Measurements from ENCODE around the gene RFC4. TPM values are rescaled to one million over a fixed set of nuclear protein-coding genes. Genes with fewer than 3 reads are reported as not detected.
"Not testable (repeated sequence)": the region's sequence is repeated elsewhere in the genome, so short reads cannot be mapped to it uniquely, and the experiment has no call there.

RFC4 gene
- total RNA-seq: 10 to 100 TPM in 2 of 4 donors, 1 to 10 TPM in 2; 8.1 to 12.2 (median 10.5) TPM

- H3K27ac ChIP-seq: peak within 1 kb of the TSS; percentile 52 to 96 (median 87)
- ATAC-seq: peak; percentile 95
- no peaks in the 10 kb centered on the region for H3K27me3 ChIP-seq
- TF ChIP-seq POLR2AphosphoS5 (IDR thresholded peaks at IDR 0.05) (peak; percentile 84), EP300 (IDR thresholded peaks at IDR 0.05) (no peak), POLR2A (IDR thresholded peaks at IDR 0.05) (peak; percentile 33 to 59), CTCF (IDR thresholded peaks at IDR 0.05) (peak in 1 of 4 experiments; percentile 4)
- peaks cover 0 to 21% of the 10 kb centered on the region in 2 donors for H3K36me3 ChIP-seq
- 2 to 3% methylated on average over 7 to 8 of the region's 70 CpGs for WGBS, 2 donors (ENCODE audit: low coverage in 1 of 2)
- peak within 1 kb of the TSS; percentile 56 to 58 for H3K4me3 ChIP-seq
- H3K4me1 ChIP-seq: peaks cover 3 to 24% (median 7%) of the 10 kb centered on the region in 3 donors
- no peaks in the 10 kb centered on the region for H3K9me3 ChIP-seq
Measured at GRCh38 chr3:186806089-186807055, at the start of gene RFC4. Gene RFC4 (minus strand): TSS chr3:186806482. CDS start chr3:186804713, 1,769 bp downstream.

- Histone ChIP-seq H3K4me3 (no peak overlapping the region), H3K27ac (no peak overlapping the region), H3K36me3 (no peaks in the 10 kb centered on the region), H3K4me1 (no peaks in the 10 kb centered on the region), H3K9me3 (peaks cover 0 to 18% (median 0%) of the 10 kb centered on the region in 3 donors), H3K27me3 (no peaks in the 10 kb centered on the region)
- 0% methylated on average over 1 of the region's 1 CpG for WGBS, 2 donors (ENCODE audit: low coverage in 1 of 2)
- no peak for TF ChIP-seq EP300 (IDR thresholded peaks at IDR 0.05)
- TF ChIP-seq CTCF (IDR thresholded peaks at IDR 0.05): no peak
- no peak for TF ChIP-seq POLR2AphosphoS5 (IDR thresholded peaks at IDR 0.05)
- no peak for TF ChIP-seq POLR2A (IDR thresholded peaks at IDR 0.05)
- no peak for ATAC-seq
Measured at GRCh38 chr3:186854954-186855353, 48.7 kb upstream of the RFC4 start.

- H3K27ac ChIP-seq: no peak overlapping the region
- 100% methylated on average over 5 of the region's 8 CpGs; no CpG with 5 or more reads in 1 of the 2 donors for WGBS, 2 donors (ENCODE audit: low coverage in 1 of 2)
- ATAC-seq: no peak
- peaks cover 0 to 10% (median 0%) of the 10 kb centered on the region in 3 donors for H3K9me3 ChIP-seq
- no peaks in the 10 kb centered on the region for H3K36me3 ChIP-seq
- H3K4me3 ChIP-seq: no peak overlapping the region
- H3K4me1 ChIP-seq: no peaks in the 10 kb centered on the region
- TF ChIP-seq POLR2AphosphoS5 (IDR thresholded peaks at IDR 0.05): no peak
- TF ChIP-seq EP300 (IDR thresholded peaks at IDR 0.05): no peak
- no peak for TF ChIP-seq POLR2A (IDR thresholded peaks at IDR 0.05)
- no peak for TF ChIP-seq CTCF (IDR thresholded peaks at IDR 0.05)
- no peaks in the 10 kb centered on the region for H3K27me3 ChIP-seq
Measured at GRCh38 chr3:186854146-186854545, 47.9 kb upstream of the RFC4 start.

- no peak for ATAC-seq
- Histone ChIP-seq H3K36me3 (no peaks in the 10 kb centered on the region), H3K4me3 (no peak overlapping the region), H3K27me3 (no peaks in the 10 kb centered on the region), H3K27ac (no peak overlapping the region), H3K9me3 (no peaks in the 10 kb centered on the region), H3K4me1 (no peaks in the 10 kb centered on the region)
- no CpG with 5 or more reads among the region's 6 CpGs for WGBS, 2 donors (ENCODE audit: low coverage in 1 of 2)
- no peak for TF ChIP-seq CTCF (IDR thresholded peaks at IDR 0.05)
Measured at GRCh38 chr3:186852994-186853393, 46.7 kb upstream of the RFC4 start.

GRCh38 chr3:186851835-186852234 lies 45.6 kb upstream of the RFC4 start:
- 81 to 86% methylated on average over 1 to 2 of the region's 3 CpGs for WGBS, 2 donors (ENCODE audit: low coverage in 1 of 2)
- ATAC-seq, H3K36me3 ChIP-seq: not testable (repeated sequence)

More at GRCh38 chr3:186851835-186852234, 45.6 kb upstream of the RFC4 start:
- not testable (repeated sequence) for H3K9me3 ChIP-seq, H3K4me3 ChIP-seq, H3K27me3 ChIP-seq, H3K27ac ChIP-seq, H3K4me1 ChIP-seq

Measured in gastroesophageal sphincter (tissue), 4 donors.